H9 (cell line): ENCODE results near the gene ANKRD62. TPM values are rescaled to one million over a fixed set of nuclear protein-coding genes. Genes with fewer than 3 reads are reported as not detected.

Experiments
- DNase-seq: peaks from one replicate; pipeline ENCODE4 v3.0.0-alpha.2; 2017
- H2AFZ ChIP-seq: one replicate; pipeline ENCODE4 v1.6.1; 2013; ENCODE audit warnings: mild to moderate bottlenecking, low read length, control low read depth, moderate library complexity
- H2AK5ac ChIP-seq: 2 replicates; pipeline ENCODE4 v1.6.1; 2013; ENCODE audit warnings: low read length, control low read depth, mixed read lengths; ENCODE audit not compliant: insufficient read length
- H2BK120ac ChIP-seq: one replicate; pipeline ENCODE4 v1.6.1; 2013; ENCODE audit warnings: low read depth, mild to moderate bottlenecking, low read length, control low read depth, inconsistent platforms; ENCODE audit not compliant: poor library complexity, severe bottlenecking
- H2BK12ac ChIP-seq: 2 replicates; pipeline ENCODE4 v1.6.1; 2013; ENCODE audit warnings: low read length, control low read depth, mixed read lengths, low read depth; ENCODE audit not compliant: insufficient read length
- H2BK15ac ChIP-seq: 2 replicates; pipeline ENCODE4 v1.6.1; 2013; ENCODE audit warnings: low read depth, low read length, control low read depth
- H2BK20ac ChIP-seq: one replicate; pipeline ENCODE4 v1.6.1; 2013; ENCODE audit warnings: low read depth, mild to moderate bottlenecking, low read length, control low read depth, inconsistent platforms; ENCODE audit not compliant: poor library complexity, severe bottlenecking
- H2BK5ac ChIP-seq: 2 replicates; pipeline ENCODE4 v1.6.1; 2013; ENCODE audit warnings: low read length, control low read depth, mixed read lengths; ENCODE audit not compliant: insufficient read length
- H3K14ac ChIP-seq: 2 replicates; pipeline ENCODE4 v1.6.1; 2013; ENCODE audit warnings: low read length, control low read depth; ENCODE audit not compliant: insufficient read depth
- H3K18ac ChIP-seq: 2 replicates; pipeline ENCODE4 v1.6.1; 2013; ENCODE audit warnings: low read depth, mild to moderate bottlenecking, mixed read lengths, low read length, control low read depth; ENCODE audit not compliant: insufficient read length
- H3K23ac ChIP-seq: 2 replicates; pipeline ENCODE4 v1.6.1; 2013; ENCODE audit warnings: low read length, control low read depth, mixed read lengths, low read depth; ENCODE audit not compliant: insufficient read length
- H3K23me2 ChIP-seq: 2 replicates; pipeline ENCODE4 v1.6.1; 2013; ENCODE audit warnings: low read depth, mild to moderate bottlenecking, mixed read lengths, low read length, control low read depth; ENCODE audit not compliant: insufficient read length, poor library complexity, severe bottlenecking
- H3K27ac ChIP-seq: 2 replicates; pipeline ENCODE4 v1.5.1; 2013; ENCODE audit warnings: low read length, control low read depth, mixed read lengths, low read depth; ENCODE audit not compliant: insufficient read length
- H3K27me3 ChIP-seq: 2 replicates; pipeline ENCODE4 v1.6.1; 2013; ENCODE audit warnings: low read length, control low read depth, inconsistent platforms; ENCODE audit not compliant: insufficient read depth
- H3K4ac ChIP-seq: 2 replicates; pipeline ENCODE4 v1.6.1; 2013; ENCODE audit warnings: low read depth, mild to moderate bottlenecking, control low read depth, inconsistent platforms, low read length, moderate library complexity
- H3K4me1 ChIP-seq: 2 replicates; pipeline ENCODE4 v1.6.1; 2013; ENCODE audit warnings: low read length, control low read depth, inconsistent platforms; ENCODE audit not compliant: insufficient read depth
- H3K4me2 ChIP-seq: 2 replicates; pipeline ENCODE4 v1.6.1; 2013; ENCODE audit warnings: low read length, control low read depth, mixed read lengths; ENCODE audit not compliant: insufficient read length, insufficient read depth
- H3K56ac ChIP-seq: 2 replicates; pipeline ENCODE4 v1.6.1; 2013; ENCODE audit warnings: low read depth, mild to moderate bottlenecking, mixed read lengths, low read length, control low read depth; ENCODE audit not compliant: insufficient read length
- H3K79me1 ChIP-seq: 2 replicates; pipeline ENCODE4 v1.6.1; 2013; ENCODE audit warnings: low read depth, mild to moderate bottlenecking, moderate library complexity, low read length, control low read depth, inconsistent platforms; ENCODE audit not compliant: insufficient read depth, poor library complexity, severe bottlenecking
- H3K79me2 ChIP-seq: 2 replicates; pipeline ENCODE4 v1.6.1; 2013; ENCODE audit warnings: low read length, control low read depth, inconsistent platforms; ENCODE audit not compliant: insufficient read depth
- H3K9ac ChIP-seq: 2 replicates; pipeline ENCODE4 v1.6.1; 2013; ENCODE audit warnings: low read length, control low read depth, mixed read lengths; ENCODE audit not compliant: insufficient read length; ENCODE audit errors: extremely low read depth
- H3K9me3 ChIP-seq: one replicate; pipeline ENCODE4 v1.6.1; 2013; ENCODE audit warnings: low read depth, low read length, inconsistent platforms; ENCODE audit not compliant: control insufficient read depth
- H3T11ph ChIP-seq: one replicate; pipeline ENCODE4 v1.6.1; 2013; ENCODE audit warnings: mild to moderate bottlenecking, low read length, control low read depth, inconsistent platforms
- H4K20me1 ChIP-seq: one replicate; pipeline ENCODE4 v1.6.1; 2013; ENCODE audit not compliant: control insufficient read depth, insufficient read length, insufficient read depth
- H4K5ac ChIP-seq: 2 replicates; pipeline ENCODE4 v1.6.1; 2013; ENCODE audit warnings: low read depth, mild to moderate bottlenecking, mixed read lengths, low read length, control low read depth; ENCODE audit not compliant: insufficient read length
- H4K8ac ChIP-seq: replicated peaks from 2 replicates; pipeline ENCODE4 v1.6.1; 2013; ENCODE audit warnings: low read length, control low read depth, mixed read lengths, low read depth; ENCODE audit not compliant: insufficient read length
- H4K91ac ChIP-seq: 2 replicates; pipeline ENCODE4 v1.6.1; 2013; ENCODE audit warnings: low read depth, mild to moderate bottlenecking, moderate library complexity, mixed read lengths, low read length, control low read depth; ENCODE audit not compliant: insufficient read length
- H3K27ac Mint-ChIP-seq, 3 experiments: 2 replicates in 2 of 3; 3 replicates in 1 of 3; pipeline ENCODE4 v1.8.0; 2020 to 2021; ENCODE audit warnings: mixed read lengths in 3 of 3, mild to moderate bottlenecking in 1 of 3, moderate library complexity in 1 of 3
- H3K27me3 Mint-ChIP-seq: 2 replicates; pipeline ENCODE4 v1.8.0; 2021; ENCODE audit warnings: low read depth, mild to moderate bottlenecking, moderate library complexity, mixed read lengths
- H3K36me3 Mint-ChIP-seq, 3 experiments: 2 replicates in 2 of 3; 3 replicates in 1 of 3; pipeline ENCODE4 v1.8.0; 2020 to 2021; ENCODE audit warnings: low read depth in 3 of 3, mixed read lengths in 3 of 3; ENCODE audit not compliant: insufficient read depth in 1 of 3
- H3K4me1 Mint-ChIP-seq, 2 experiments: 2 replicates each; pipeline ENCODE4 v1.8.0; 2020; ENCODE audit warnings: mixed read lengths in 2 of 2
- H3K4me3 Mint-ChIP-seq, 2 experiments: 2 replicates in 1 of 2; 3 replicates in 1 of 2; pipeline ENCODE4 v1.8.0; 2020 to 2021; ENCODE audit warnings: mild to moderate bottlenecking in 2 of 2, mixed read lengths in 2 of 2, moderate library complexity in 1 of 2
- H3K9me3 Mint-ChIP-seq, 2 experiments: 2 replicates in 1 of 2; 3 replicates in 1 of 2; pipeline ENCODE4 v1.8.0; 2020; ENCODE audit warnings: mild to moderate bottlenecking in 2 of 2, mixed read lengths in 2 of 2, moderate library complexity in 1 of 2
- CTCF ChIP-seq: fragments of 200-600 bp; sonication (generic); conservative IDR thresholded peaks from 3 replicates; pipeline ENCODE4 v1.8.0; 2021; ENCODE audit warnings: antibody characterized with exemption, mild to moderate bottlenecking
- WGBS: extraction: QIAGEN DNeasy Blood & Tissue Kit; methylation state at CpG from one replicate; pipeline ENCODE4 v1.1.7; 2013; ENCODE audit warnings: missing lambda C conversion rate, low lambda C conversion rate, mixed read lengths; ENCODE audit not compliant: insufficient read length; ENCODE audit errors: extremely low coverage; 5-methylcytosine and 5-hydroxymethylcytosine counted together
- total RNA-seq: library from RNA; stranded (reverse); gene quantifications from 2 replicates; pipeline ENCODE4 v1.2.1, GENCODE V29; 2021

Gene ANKRD62
- total RNA-seq, 1 experiment from 2014 or later = not detected

GRCh38 chr18:12072996-12073395, 20.6 kb upstream of the ANKRD62 start:
- Histone ChIP-seq H3T11ph (no peak overlapping the region), H3K18ac (no peak overlapping the region), H2AK5ac (no peak overlapping the region), H2BK20ac (no peak overlapping the region), H3K4me2 (no peak overlapping the region), H3K79me1 (no peaks in the 10 kb centered on the region), H3K79me2 (no peaks in the 10 kb centered on the region), H2BK15ac (no peak overlapping the region), H2AFZ (no peak overlapping the region), H2BK120ac (no peak overlapping the region), H3K14ac (no peak overlapping the region), H4K8ac (no peak overlapping the region), H3K9ac (no peak overlapping the region), H4K5ac (no peak overlapping the region), H3K27ac (no peak overlapping the region), H3K23ac (no peak overlapping the region), H3K27me3 (no peaks in the 10 kb centered on the region), H4K20me1 (no peaks in the 10 kb centered on the region), H3K23me2 (no peaks in the 10 kb centered on the region), H3K4me1 (no peaks in the 10 kb centered on the region), H3K56ac (no peak overlapping the region), H3K9me3 (no peaks in the 10 kb centered on the region), H3K4ac (no peak overlapping the region), H2BK5ac (no peak overlapping the region), H2BK12ac (no peak overlapping the region), H4K91ac (no peak overlapping the region)
- Mint-ChIP-seq H3K9me3 (no peaks in the 10 kb centered on the region), H3K27ac (no peak overlapping the region), H3K36me3 (no peaks in the 10 kb centered on the region), H3K4me1 (0 out of 4 replicates have a peak, but pooled peaks cover 0 to 2% of the 10 kb centered on the region in 2 experiments), H3K27me3 (peaks cover 22% of the 10 kb centered on the region), H3K4me3 (no peak overlapping the region)
- TF ChIP-seq CTCF = no peak
- no CpG with 5 or more reads among the region's 1 CpG for WGBS
- DNase-seq = no peak
